K562 (cell line): ENCODE data around the gene NHS. TPM values are rescaled to one million over a fixed set of nuclear protein-coding genes. Genes with fewer than 3 reads are reported as not detected.

ENCODE experiments used
- ATAC-seq: fragments of 200-7000 bp; cut with Tn5 transposase; 3 replicates; pipeline ENCODE4 v1.9.1; 2020; ENCODE audit warnings: moderate library complexity
- BruUV-seq: library from RNA; stranded (reverse); fragments of 400-500 nt; replicated peaks from 2 replicates; lab custom pipeline; 2021; lab: Mats Ljungman, UMichigan
- CTCF ChIA-PET: fragments of 300-600 bp; formaldehyde crosslinking; extraction: SDS; loops from one replicate; lab custom pipeline; 2021; ENCODE audit warnings: low intra/inter-chr PET ratio; lab: Yijun Ruan, JAX
- POLR2A ChIA-PET: fragments of 300-600, 350-650 bp; sonication (Branson Sonifier 250); formaldehyde crosslinking; extraction: SDS; loops from one replicate; lab custom pipeline; 2021; ENCODE audit warnings: antibody characterized with exemption, inconsistent platforms; lab: Yijun Ruan, JAX
- DNase-seq, 4 experiments: peaks; one replicate each; pipeline versions ENCODE4 v3.0.0 to v3.0.0-alpha.2; 2011 to 2018; ENCODE audit warnings: low spot score in 3 of 4, mixed read lengths in 3 of 4; ENCODE audit errors: extremely low read depth in 1 of 4
- FAIRE-seq: peaks from 2 replicates; lab custom pipeline; 2011; peaks lifted over from hg19 to GRCh38; lab: Jason Lieb, UNC
- H2AFZ ChIP-seq: 2 replicates; pipeline ENCODE4 v1.6.0; 2011; ENCODE audit warnings: low read depth, low read length, control low read depth, inconsistent platforms
- H3K27ac ChIP-seq: fragments of 200-600 bp; 3 replicates; pipeline ENCODE4 v1.8.0; 2011; ENCODE audit warnings: low read depth, mild to moderate bottlenecking, control low read depth, inconsistent platforms, low read length, moderate library complexity, mixed read lengths; ENCODE audit errors: extremely low read depth
- H3K27me3 ChIP-seq, 2 experiments: fragments of 300-600 bp in 1 of 2; 2 replicates in 1 of 2; 3 replicates in 1 of 2; pipeline versions ENCODE4 v1.6.0 to v1.8.0; 2011; ENCODE audit warnings: inconsistent platforms in 2 of 2, low read length in 2 of 2, mild to moderate bottlenecking in 1 of 2, mixed read lengths in 1 of 2, moderate library complexity in 1 of 2; ENCODE audit not compliant: control insufficient read depth in 2 of 2, insufficient read depth in 2 of 2
- H3K36me3 ChIP-seq: fragments of 300-600 bp; 3 replicates; pipeline ENCODE4 v1.8.0; 2011; ENCODE audit warnings: mild to moderate bottlenecking, low read length, inconsistent platforms; ENCODE audit not compliant: control insufficient read depth, insufficient read depth
- H3K4me1 ChIP-seq, 2 experiments: fragments of 200-600 bp in 1 of 2; replicated peaks in 1 of 2; 2 replicates in 1 of 2; 3 replicates in 1 of 2; pipeline versions ENCODE4 v1.5.1 to v1.8.0; 2011; ENCODE audit warnings: inconsistent platforms in 2 of 2, low read length in 2 of 2, mild to moderate bottlenecking in 1 of 2, mixed read lengths in 1 of 2, moderate library complexity in 1 of 2; ENCODE audit not compliant: control insufficient read depth in 2 of 2, insufficient read depth in 2 of 2
- H3K4me2 ChIP-seq: 2 replicates; pipeline ENCODE4 v1.6.1; 2011; ENCODE audit warnings: low read length, control low read depth, inconsistent platforms, mixed read lengths; ENCODE audit not compliant: insufficient read depth
- H3K4me3 ChIP-seq: fragments of 200-600 bp; sonication (generic), shearing (Covaris generic); 2 replicates; pipeline ENCODE4 v1.5.1; 2016; ENCODE audit warnings: control low read depth, inconsistent platforms
- H3K79me2 ChIP-seq: fragments of 200-600 bp; 3 replicates; pipeline ENCODE4 v1.8.0; 2011; ENCODE audit warnings: low read length, inconsistent platforms; ENCODE audit not compliant: control insufficient read depth, insufficient read depth
- H3K9ac ChIP-seq, 2 experiments: 2 replicates each; pipeline versions ENCODE4 v1.6.0 to v1.6.1; 2011; ENCODE audit warnings: low read depth in 2 of 2, low read length in 2 of 2, control low read depth in 1 of 2, inconsistent platforms in 1 of 2, mild to moderate bottlenecking in 1 of 2, mixed read lengths in 1 of 2; ENCODE audit not compliant: insufficient read depth in 1 of 2
- H3K9me1 ChIP-seq: one replicate; pipeline ENCODE4 v1.6.0; 2011; ENCODE audit warnings: inconsistent platforms, mild to moderate bottlenecking, low read length, moderate library complexity; ENCODE audit not compliant: control insufficient read depth, insufficient read depth
- H3K9me3 ChIP-seq: replicated peaks from 2 replicates; pipeline ENCODE4 v1.5.1; 2011; ENCODE audit warnings: low read depth, low read length, inconsistent platforms; ENCODE audit not compliant: control insufficient read depth, insufficient read depth
- H4K20me1 ChIP-seq: replicated peaks from 2 replicates; pipeline ENCODE4 v1.6.1; 2011; ENCODE audit warnings: low read length, inconsistent platforms, mixed read lengths; ENCODE audit not compliant: control insufficient read depth, insufficient read depth
- DDX20 ChIP-seq: fragments of 450-650 bp; IDR thresholded peaks from 2 replicates; pipeline ENCODE4 v1.6.1; 2016; ENCODE audit warnings: missing genetic modification characterization, low read depth, mild to moderate bottlenecking, missing compliant biosample characterization, moderate library complexity
- E2F3 ChIP-seq: fragments of 250-450 bp; sonication (Bioruptor Pico); IDR thresholded peaks from 2 replicates; pipeline ENCODE4 v1.4.0; 2020; ENCODE audit warnings: mild to moderate bottlenecking
- FOXK2 ChIP-seq, 2 experiments: fragments of 450-650 bp; IDR thresholded peaks in 1 of 2; conservative IDR thresholded peaks in 1 of 2; 2 replicates each; pipeline ENCODE4 v1.6.1; 2016; ENCODE audit warnings: low read depth in 2 of 2, mild to moderate bottlenecking in 1 of 2
- SREBF1 ChIP-seq: fragments of 150-350 bp; IDR thresholded peaks from 2 replicates; pipeline ENCODE4 v1.6.1; 2014; ENCODE audit warnings: antibody characterized with exemption, low read depth, low read length, borderline replicate concordance
- TBL1XR1 ChIP-seq, 2 experiments: IDR thresholded peaks; 2 replicates each; pipeline ENCODE4 v1.6.1; 2012; ENCODE audit warnings: improper control_type of control experiment in 2 of 2, low read length in 2 of 2, mild to moderate bottlenecking in 1 of 2
- TRIM24 ChIP-seq, 2 experiments: fragments of 450-650 bp; IDR thresholded peaks; 2 replicates each; pipeline ENCODE4 v1.6.1; 2016
- ZBTB12 ChIP-seq: fragments of 250-450 bp; sonication (Bioruptor Pico); IDR thresholded peaks from 2 replicates; pipeline ENCODE4 v1.4.0; 2020
- ZBTB43 ChIP-seq: sonication (generic); formaldehyde crosslinking; IDR thresholded peaks from 2 replicates; pipeline ENCODE4 v1.8.0; 2023; ENCODE audit warnings: mild to moderate bottlenecking, missing genetic modification reagents
- ZNF449 ChIP-seq: fragments of 250-450 bp; sonication (Bioruptor Pico); IDR thresholded peaks from 2 replicates; pipeline ENCODE4 v1.8.0; 2022; ENCODE audit warnings: moderate library complexity, mild to moderate bottlenecking, inconsistent platforms
- ZNF77 ChIP-seq: fragments of 250-450 bp; sonication (Bioruptor Pico); IDR thresholded peaks from 2 replicates; pipeline ENCODE4 v1.5.0; 2020
- WGBS: fragments of 100-300 bp; shearing (Covaris generic); methylation state at CpG from one replicate; pipeline ENCODE4 v1.1.6; 2016; ENCODE audit warnings: low coverage, mixed read lengths; ENCODE audit not compliant: insufficient coverage; ENCODE audit errors: missing lambda C conversion rate; 5-methylcytosine and 5-hydroxymethylcytosine counted together
- in situ Hi-C: fragments of 300-500 bp; cut with MboI; formaldehyde crosslinking; loops from 4 replicates; pipeline ENCODE4 v1.15.0; 2018; ENCODE audit warnings: inconsistent platforms, mixed read lengths
- intact Hi-C: fragments of 100-400 bp; cut with micrococcal nuclease; formaldehyde crosslinking; loops from 2 replicates; pipeline ENCODE4 v1.14.2; 2022
- polyA plus RNA-seq, 8 experiments: library from polyadenylated mRNA; depleted of rRNA in 4 of 8; stranded (reverse) in 5 of 8; unstranded in 3 of 8; fragments of >200 nt; fragmentation: Nextera tagmentation in 2 of 8; fragmentation: Illumina TruSeq in 1 of 8; extraction: Ambion mirVana in 2 of 8; extraction: Trizol in 1 of 8; gene quantifications; 2 replicates each; pipeline versions ENCODE4 v1.2.1 to v1.2.3, GENCODE V29; 2011 to 2014; ENCODE audit warnings: inconsistent platforms in 1 of 8, missing spikeins in 1 of 8
- total RNA-seq, 7 experiments: library from RNA; depleted of rRNA in 6 of 7; stranded (reverse); fragments of >200 nt in 6 of 7; fragmentation: Illumina TruSeq in 2 of 7; extraction: Trizol in 2 of 7; gene quantifications; 2 replicates each; pipeline versions ENCODE4 v1.2.1 to v1.2.3, GENCODE V29; 2011 to 2021; ENCODE audit warnings: low replicate concordance in 1 of 7
- TF ChIP-seq, protein P1 (sequence below): IDR thresholded peaks from 2 replicates; pipeline ENCODE4 v1.6.1; 2016; ENCODE audit warnings: missing genetic modification characterization, missing compliant biosample characterization

Gene NHS
- total and polyA plus RNA-seq, 9 of the 15 experiments (the other 6 are each of a cell fraction or from before 2014, with no cell fraction given), result 0.02 TPM; not detected in 8

DNA sequence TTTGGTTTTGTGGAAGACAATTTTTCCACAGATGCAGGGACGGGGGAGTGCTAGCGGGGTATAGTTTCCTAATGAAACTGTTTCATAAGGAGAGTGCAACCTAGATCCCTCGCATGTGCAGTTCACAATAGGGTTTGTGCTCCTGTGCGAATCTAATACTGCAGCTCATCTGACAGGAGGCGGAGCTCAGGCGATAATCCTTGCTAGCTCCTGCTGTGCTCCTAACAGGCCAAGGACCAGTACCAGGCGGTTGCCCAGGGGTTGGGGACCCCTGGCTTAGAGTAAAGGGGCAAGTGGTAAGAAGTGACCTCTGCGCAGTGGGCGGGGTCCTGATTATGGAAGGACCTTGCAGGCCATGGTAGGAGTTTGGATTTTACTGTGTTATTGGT lies 366.1 kb downstream of the NHS start:
- no peak overlapping the region for H3K4me2 ChIP-seq
- H3K79me2 ChIP-seq, result no peaks in the 10 kb centered on the region
- H3K4me3 ChIP-seq, result no peak overlapping the region
- no peak for FAIRE-seq
- POLR2A ChIA-PET, result no interaction called here
- no peaks in the 10 kb centered on the region; the same call in 1 of the 2 replicates for H3K9me3 ChIP-seq
- intact Hi-C loops, result no loop called here
- no peak for ATAC-seq
- no peak overlapping the region for H3K27ac ChIP-seq
- no peaks in the 10 kb centered on the region for H3K36me3 ChIP-seq
- H3K4me1 ChIP-seq, result no peaks in the 10 kb centered on the region; a peak in 1 of 5 replicates
- no peak overlapping the region for H3K9ac ChIP-seq
- no peaks in the 10 kb centered on the region for H3K9me1 ChIP-seq
- 0% methylated on average over 7 of the region's 9 CpGs for WGBS
- no peaks in the 10 kb centered on the region for H3K27me3 ChIP-seq
- CTCF ChIA-PET, result no interaction called here
- in situ Hi-C loops, result no loop called here
- no TSS peak for BruUV-seq
- no peak for DNase-seq
- no peak for TF ChIP-seq E2F3 (CRISPR knock-in tag)
- TF ChIP-seq SREBF1, result no peak
- no peak for TF ChIP-seq ZNF77 (CRISPR knock-in tag)
- TF ChIP-seq TRIM24 (IDR thresholded peaks at IDR 0.05), result no peak
- no peak for TF ChIP-seq ZBTB12 (CRISPR knock-in tag)
- no peak for TF ChIP-seq TBL1XR1 (IDR thresholded peaks at IDR 0.05; ENCODE audit: low read length in 2 of 2)
- no peak for TF ChIP-seq ZNF449 (CRISPR knock-in tag)
- TF ChIP-seq ZBTB43 (CRISPR knock-in tag), result no peak
- TF ChIP-seq, protein P1, sequence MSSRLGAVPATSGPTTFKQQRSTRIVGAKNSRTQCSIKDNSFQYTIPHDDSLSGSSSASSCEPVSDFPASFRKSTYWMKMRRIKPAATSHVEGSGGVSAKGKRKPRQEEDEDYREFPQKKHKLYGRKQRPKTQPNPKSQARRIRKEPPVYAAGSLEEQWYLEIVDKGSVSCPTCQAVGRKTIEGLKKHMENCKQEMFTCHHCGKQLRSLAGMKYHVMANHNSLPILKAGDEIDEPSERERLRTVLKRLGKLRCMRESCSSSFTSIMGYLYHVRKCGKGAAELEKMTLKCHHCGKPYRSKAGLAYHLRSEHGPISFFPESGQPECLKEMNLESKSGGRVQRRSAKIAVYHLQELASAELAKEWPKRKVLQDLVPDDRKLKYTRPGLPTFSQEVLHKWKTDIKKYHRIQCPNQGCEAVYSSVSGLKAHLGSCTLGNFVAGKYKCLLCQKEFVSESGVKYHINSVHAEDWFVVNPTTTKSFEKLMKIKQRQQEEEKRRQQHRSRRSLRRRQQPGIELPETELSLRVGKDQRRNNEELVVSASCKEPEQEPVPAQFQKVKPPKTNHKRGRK (tag), result no peak
- no peak for TF ChIP-seq DDX20 (tag)
- TF ChIP-seq FOXK2 (conservative IDR thresholded peaks at IDR 0.05 in 1 of 2, IDR thresholded peaks at IDR 0.05 in 1 of 2; ENCODE audit: low read depth in 2 of 2), result no peak
- no peaks in the 10 kb centered on the region for H4K20me1 ChIP-seq
- no peak overlapping the region for H2AFZ ChIP-seq
